AG04450 (cell line): ENCODE results near the gene EPB41L1. TPM values are rescaled to one million over a fixed set of nuclear protein-coding genes. Genes with fewer than 3 reads are reported as not detected.

ENCODE experiments used
- CTCF ChIA-PET: fragments of 300-600, 350-600 bp; formaldehyde crosslinking; extraction: SDS; loops from one replicate; lab custom pipeline; 2022; ENCODE audit warnings: antibody characterized with exemption, inconsistent platforms; lab: Charles Lee
- POLR2A ChIA-PET: fragments of 350-600 bp; formaldehyde crosslinking; extraction: SDS; loops from one replicate; lab custom pipeline; 2021; ENCODE audit warnings: antibody characterized with exemption, inconsistent platforms; lab: Yijun Ruan, JAX
- DNase-seq: peaks from one replicate; pipeline ENCODE4 v3.0.0-alpha.2; 2011; ENCODE audit warnings: low read depth, low spot score
- H3K27ac ChIP-seq: one replicate; pipeline ENCODE4 v1.5.1; 2012; ENCODE audit warnings: low read depth, low read length, control low read depth
- H3K27me3 ChIP-seq: one replicate; pipeline ENCODE4 v1.6.0; 2012; ENCODE audit warnings: low read length; ENCODE audit not compliant: control insufficient read depth, insufficient read depth
- H3K4me3 ChIP-seq: 2 replicates; pipeline ENCODE4 v1.5.1; 2011; ENCODE audit warnings: mild to moderate bottlenecking, low read depth, low read length, control low read depth
- H3K9me3 ChIP-seq: 2 replicates; pipeline ENCODE4 v1.5.1; 2012; ENCODE audit warnings: low read length; ENCODE audit not compliant: control insufficient read depth, insufficient read depth
- polyA plus RNA-seq: library from polyadenylated mRNA; depleted of rRNA; stranded (reverse); fragments of >200 nt; gene quantifications from 2 replicates; pipeline ENCODE4 v1.2.3, GENCODE V29; 2011
- TF ChIP-seq, protein P1 (sequence below): IDR thresholded peaks from 2 replicates; pipeline ENCODE4 v1.5.1; 2011; ENCODE audit warnings: low read depth, low read length, control low read depth, inconsistent platforms

Gene EPB41L1
- polyA plus RNA-seq, 1 experiment, result 17.8 TPM

DNA sequence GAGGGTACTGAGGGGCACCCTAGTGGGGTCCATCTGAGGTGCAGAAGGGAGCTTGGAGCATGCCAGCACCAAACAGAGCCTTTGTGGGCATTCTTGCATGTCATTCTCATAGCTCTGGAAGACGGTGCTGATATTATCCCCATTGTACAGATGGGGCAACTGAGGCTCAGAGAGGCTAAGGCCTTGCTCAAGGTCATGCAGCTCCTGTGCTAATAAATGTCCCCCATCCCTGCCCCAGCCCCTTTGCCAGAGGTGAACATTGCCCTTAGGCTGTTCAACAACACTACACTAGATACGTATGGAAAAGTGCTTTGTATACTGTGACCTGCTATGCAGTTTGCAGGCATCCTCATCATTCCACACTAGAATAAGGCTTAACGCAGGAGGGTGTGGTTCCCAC, 5.5 kb upstream of the EPB41L1 start:
- H3K9me3 ChIP-seq, result no peaks in the 10 kb centered on the region
- peaks cover 17% of the 10 kb centered on the region for H3K27me3 ChIP-seq
- POLR2A ChIA-PET, result no interaction called here
- CTCF ChIA-PET, result interaction anchor here (1.6 to 7.3 kb wide), 4 partner anchors 8 to 156 kb away, joined by 7 to 81 read pairs (median 18); no protein-coding TSS in a partner anchor
- H3K27ac ChIP-seq, result no peak overlapping the region
- TF ChIP-seq, protein P1, sequence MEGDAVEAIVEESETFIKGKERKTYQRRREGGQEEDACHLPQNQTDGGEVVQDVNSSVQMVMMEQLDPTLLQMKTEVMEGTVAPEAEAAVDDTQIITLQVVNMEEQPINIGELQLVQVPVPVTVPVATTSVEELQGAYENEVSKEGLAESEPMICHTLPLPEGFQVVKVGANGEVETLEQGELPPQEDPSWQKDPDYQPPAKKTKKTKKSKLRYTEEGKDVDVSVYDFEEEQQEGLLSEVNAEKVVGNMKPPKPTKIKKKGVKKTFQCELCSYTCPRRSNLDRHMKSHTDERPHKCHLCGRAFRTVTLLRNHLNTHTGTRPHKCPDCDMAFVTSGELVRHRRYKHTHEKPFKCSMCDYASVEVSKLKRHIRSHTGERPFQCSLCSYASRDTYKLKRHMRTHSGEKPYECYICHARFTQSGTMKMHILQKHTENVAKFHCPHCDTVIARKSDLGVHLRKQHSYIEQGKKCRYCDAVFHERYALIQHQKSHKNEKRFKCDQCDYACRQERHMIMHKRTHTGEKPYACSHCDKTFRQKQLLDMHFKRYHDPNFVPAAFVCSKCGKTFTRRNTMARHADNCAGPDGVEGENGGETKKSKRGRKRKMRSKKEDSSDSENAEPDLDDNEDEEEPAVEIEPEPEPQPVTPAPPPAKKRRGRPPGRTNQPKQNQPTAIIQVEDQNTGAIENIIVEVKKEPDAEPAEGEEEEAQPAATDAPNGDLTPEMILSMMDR, result no peak
- no peak overlapping the region for H3K4me3 ChIP-seq
- DNase-seq, result no peak

DNA sequence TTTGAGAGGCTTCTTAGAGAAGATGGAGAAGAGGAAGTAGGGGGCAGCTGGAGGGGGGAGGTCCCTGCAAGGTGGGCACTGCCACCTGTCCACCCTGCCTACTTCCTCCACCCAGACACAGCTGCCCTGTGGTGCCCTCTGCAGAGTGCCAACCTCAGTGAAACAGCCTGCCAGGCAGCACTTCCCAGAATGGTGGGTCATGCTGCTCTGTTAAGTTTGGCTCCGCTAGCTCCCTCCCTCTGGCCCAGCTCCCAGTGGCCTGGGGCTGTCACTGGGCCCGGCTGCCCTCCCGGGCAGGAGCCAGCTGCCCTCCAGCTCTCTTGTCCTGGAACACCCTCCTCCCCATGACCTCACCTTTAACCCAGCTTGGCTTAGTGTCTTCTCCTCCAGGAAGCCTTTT, 5.1 kb upstream of the EPB41L1 start:
- no peak overlapping the region for H3K27ac ChIP-seq
- no peak overlapping the region for H3K4me3 ChIP-seq
- TF ChIP-seq, protein P1, result no peak
- DNase-seq, result no peak
- peaks cover 17% of the 10 kb centered on the region for H3K27me3 ChIP-seq
- ChIA-PET CTCF (interaction anchor here (1.6 to 3.0 kb wide), 3 partner anchors 8 to 53 kb away, joined by 7 to 20 read pairs (median 15); no protein-coding TSS in a partner anchor), POLR2A (no interaction called here)
- H3K9me3 ChIP-seq, result no peaks in the 10 kb centered on the region

DNA sequence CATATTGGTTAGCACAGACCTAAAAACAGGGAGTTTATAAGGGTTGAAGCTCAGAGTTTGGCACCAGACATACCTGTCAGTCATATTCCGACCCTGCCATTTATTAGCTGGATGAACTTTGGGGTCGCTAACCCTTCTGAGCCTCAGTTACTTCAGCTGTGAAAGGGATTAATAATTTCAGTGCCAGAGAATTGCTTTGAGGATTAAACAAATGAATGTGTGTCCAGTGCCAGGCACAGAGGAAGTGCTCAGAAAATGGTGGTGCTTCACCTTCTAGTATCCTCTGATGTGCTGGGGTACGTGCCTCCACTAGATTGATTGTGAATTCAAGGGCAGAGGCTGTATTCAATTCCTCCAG, 4.1 kb upstream of the EPB41L1 start:
- no peaks in the 10 kb centered on the region for H3K9me3 ChIP-seq
- POLR2A ChIA-PET, result interaction anchor here (0.6 kb wide), 1 partner anchor 359 kb away, joined by 5 read pairs; no protein-coding TSS in a partner anchor
- TF ChIP-seq, protein P1, result no peak
- H3K4me3 ChIP-seq, result no peak overlapping the region
- DNase-seq, result no peak
- CTCF ChIA-PET, result interaction anchor here (0.9 to 1.5 kb wide), 2 partner anchors 52 to 158 kb away, joined by 3 to 5 read pairs; no protein-coding TSS in a partner anchor
- H3K27ac ChIP-seq, result no peak overlapping the region
- peaks cover 17% of the 10 kb centered on the region for H3K27me3 ChIP-seq

DNA sequence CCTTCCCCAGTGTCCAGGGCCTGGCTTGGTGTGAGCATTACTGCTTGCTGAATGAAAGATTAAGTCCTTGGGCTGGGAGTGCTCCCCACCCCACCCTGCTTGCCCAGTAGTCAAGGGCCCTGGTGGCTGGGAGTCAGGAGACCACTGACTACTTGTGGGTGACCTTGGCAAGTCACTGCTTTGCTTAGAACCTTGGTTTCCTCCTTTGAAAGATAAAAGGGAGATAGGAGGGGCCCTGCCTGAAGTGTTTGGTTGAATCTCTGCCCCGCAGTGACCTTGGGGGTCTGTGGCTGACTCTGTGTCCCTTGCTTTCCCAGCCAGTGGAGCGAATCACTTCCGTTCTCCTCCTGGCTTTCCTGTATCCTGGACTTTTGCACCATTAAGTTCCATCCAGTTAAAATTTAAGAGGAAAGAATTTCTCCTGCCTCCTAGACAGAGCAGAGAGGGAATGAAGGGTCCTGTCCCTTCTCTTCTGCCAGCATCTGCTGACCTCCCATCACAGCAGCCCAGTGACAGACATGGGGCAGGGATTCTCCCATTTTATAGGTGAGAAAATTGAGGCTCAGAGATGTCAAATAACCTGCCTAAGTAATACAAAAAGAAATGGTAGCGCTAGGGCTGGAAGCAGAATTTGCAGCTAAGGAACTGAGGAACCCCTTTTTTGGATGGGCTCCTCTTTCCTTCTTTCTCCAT, 3.5 kb upstream of the EPB41L1 start:
- CTCF ChIA-PET, result interaction anchor here (1.5 kb wide), 1 partner anchor 158 kb away, joined by 5 read pairs; no protein-coding TSS in a partner anchor
- H3K27ac ChIP-seq, result no peak overlapping the region
- H3K4me3 ChIP-seq, result no peak overlapping the region
- DNase-seq, result no peak
- peaks cover 14% of the 10 kb centered on the region for H3K27me3 ChIP-seq
- POLR2A ChIA-PET, result interaction anchor here (0.6 kb wide), 1 partner anchor 359 kb away, joined by 5 read pairs; no protein-coding TSS in a partner anchor
- TF ChIP-seq, protein P1, result no peak
- no peaks in the 10 kb centered on the region for H3K9me3 ChIP-seq

DNA sequence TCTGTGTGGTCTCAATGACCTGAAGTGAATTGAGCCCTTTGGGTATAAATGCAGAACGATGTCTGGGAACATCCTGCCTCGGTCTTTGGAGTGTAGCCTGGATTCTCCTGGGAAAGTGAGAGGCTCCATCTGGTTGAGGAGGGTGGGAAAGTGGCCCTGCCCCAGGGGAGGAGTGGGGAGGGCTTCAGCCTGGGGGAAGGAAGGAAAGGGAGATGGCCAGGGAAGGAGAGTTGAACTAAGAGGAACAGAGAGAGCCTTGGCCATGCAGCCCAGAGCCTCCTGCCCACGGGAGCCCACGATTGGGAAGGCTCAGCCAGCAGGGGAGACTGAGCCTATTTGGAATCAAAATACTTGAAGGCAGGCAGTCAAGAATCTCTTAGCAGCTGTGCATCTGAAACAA, 2.3 kb upstream of the EPB41L1 start:
- peaks cover 8% of the 10 kb centered on the region for H3K27me3 ChIP-seq
- TF ChIP-seq, protein P1, result no peak
- no peak overlapping the region for H3K4me3 ChIP-seq
- ChIA-PET CTCF (interaction anchor here (1.0 to 1.1 kb wide), 2 partner anchors 51 to 198 kb away, joined by 3 to 5 read pairs; partner anchors contain the start of gene SCAND1), POLR2A (no interaction called here)
- no peak for DNase-seq
- H3K27ac ChIP-seq, result no peak overlapping the region
- no peaks in the 10 kb centered on the region for H3K9me3 ChIP-seq
